GM03348 (cell line): ENCODE results near the gene AGER.
A peak's percentile ranks its signal among the peaks of the same experiment; 100 is the strongest.
"Not testable (repeated sequence)": the region's sequence is repeated elsewhere in the genome, so short reads cannot be mapped to it uniquely, and the experiment has no call there.

Experiments used
- DNase-seq: peaks from one replicate; pipeline ENCODE4 v3.0.0; 2012; ENCODE audit warnings: low spot score

Gene AGER

GRCh38 chr6:32186151-32186840 lies 2.2 kb upstream of the AGER start:
- DNase-seq = not testable (repeated sequence)

- DNase-seq = peak; percentile 82
Measured at GRCh38 chr6:32185681-32186131, 1.7 kb upstream of the AGER start.

- DNase-seq = no peak
Measured at GRCh38 chr6:32183483-32184083, 470 bp downstream of the AGER start.

- DNase-seq = no peak
Measured at GRCh38 chr6:32183030-32183429, 1.0 kb downstream of the AGER start.

- no peak for DNase-seq
Measured at GRCh38 chr6:32182555-32182981, 1.5 kb downstream of the AGER start.

- DNase-seq = no peak
Measured at GRCh38 chr6:32181915-32182529, 2.0 kb downstream of the AGER start.

GRCh38 chr6:32181148-32181702 lies 2.8 kb downstream of the AGER start:
- no peak for DNase-seq

GRCh38 chr6:32179766-32180405 lies 4.2 kb downstream of the AGER start:
- no peak for DNase-seq

- DNase-seq = no peak
Measured at GRCh38 chr6:32178547-32179440, 5.3 kb downstream of the AGER start.

- peak; percentile 95 for DNase-seq
Measured at GRCh38 chr6:32177788-32178546, 6.1 kb downstream of the AGER start, which contains the start of gene RNF5. TSS of gene RNF5 (plus strand) at chr6:32178405. CDS start at chr6:32178512, 107 bp downstream.

- DNase-seq = no peak
Measured at GRCh38 chr6:32177183-32177787, 6.8 kb downstream of the AGER start.

- DNase-seq = no peak
Measured at GRCh38 chr6:32176476-32177182, 7.4 kb downstream of the AGER start.

GRCh38 chr6:32175711-32176475 lies 8.2 kb downstream of the AGER start, which contains the start of gene AGPAT1:
TSS of gene AGPAT1 (minus strand) at chr6:32176084. CDS start at chr6:32171496, 4,588 bp downstream.
- peak; percentile 98 for DNase-seq

- DNase-seq = no peak
Measured at GRCh38 chr6:32175322-32175710, 8.7 kb downstream of the AGER start.

- DNase-seq = no peak
Measured at GRCh38 chr6:32174416-32174815, 9.6 kb downstream of the AGER start.

GRCh38 chr6:32173051-32173727 lies 10.9 kb downstream of the AGER start:
- DNase-seq = no peak

GRCh38 chr6:32171234-32171633 lies 12.8 kb downstream of the AGER start:
- DNase-seq = no peak

- no peak for DNase-seq
Measured at GRCh38 chr6:32170294-32170693, 13.8 kb downstream of the AGER start.
